GM23338 (cell line): Measurements from ENCODE around the gene TMEM51. TPM values are rescaled to one million over a fixed set of nuclear protein-coding genes. Genes with fewer than 3 reads are reported as not detected.

Experiments
- ATAC-seq: fragments of 200-7000 bp; cut with Tn5 transposase; 3 replicates; pipeline ENCODE4 v1.9.1; 2020
- DNase-seq: peaks from one replicate; pipeline ENCODE4 v3.0.0-alpha.2; 2015; ENCODE audit warnings: low spot score
- H2AFZ ChIP-seq: fragments of 200-600 bp; sonication (generic); 2 replicates; pipeline ENCODE4 v1.8.0; 2016; ENCODE audit warnings: antibody characterized with exemption, mild to moderate bottlenecking, moderate library complexity
- H3F3A ChIP-seq: fragments of 200-600 bp; sonication (generic); replicated peaks from 2 replicates; pipeline ENCODE4 v1.8.0; 2017; ENCODE audit warnings: antibody characterized with exemption, mixed run types, low read depth
- H3K27ac ChIP-seq: fragments of 200-600 bp; sonication (generic); 2 replicates; pipeline ENCODE4 v1.6.1; 2016; ENCODE audit warnings: low read depth
- H3K27me3 ChIP-seq: fragments of 200-600 bp; sonication (generic); 2 replicates; pipeline ENCODE4 v1.8.0; 2016; ENCODE audit warnings: mild to moderate bottlenecking, mixed run types, moderate library complexity; ENCODE audit not compliant: insufficient read depth
- H3K36me3 ChIP-seq: fragments of 200-600 bp; sonication (generic); 2 replicates; pipeline ENCODE4 v1.8.0; 2016; ENCODE audit warnings: mild to moderate bottlenecking; ENCODE audit not compliant: insufficient read depth
- H3K4me1 ChIP-seq: fragments of 200-600 bp; sonication (generic); 2 replicates; pipeline ENCODE4 v1.8.0; 2016; ENCODE audit warnings: mild to moderate bottlenecking, moderate library complexity; ENCODE audit not compliant: insufficient read depth
- H3K4me2 ChIP-seq: fragments of 200-600 bp; sonication (generic); 2 replicates; pipeline ENCODE4 v1.7.1; 2017; ENCODE audit warnings: mixed run types
- H3K4me3 ChIP-seq: fragments of 200-600 bp; sonication (generic); 2 replicates; pipeline ENCODE4 v1.6.1; 2016; ENCODE audit warnings: mixed run types
- H3K79me2 ChIP-seq: fragments of 200-600 bp; sonication (generic); replicated peaks from 2 replicates; pipeline ENCODE4 v1.8.0; 2017; ENCODE audit warnings: mild to moderate bottlenecking; ENCODE audit not compliant: insufficient read depth
- H3K9me2 ChIP-seq: fragments of 200-600 bp; sonication (generic); 2 replicates; pipeline ENCODE4 v1.8.0; 2017; ENCODE audit not compliant: insufficient read depth
- H4K20me1 ChIP-seq: fragments of 200-600 bp; sonication (generic); replicated peaks from 2 replicates; pipeline ENCODE4 v1.8.0; 2017; ENCODE audit warnings: mild to moderate bottlenecking; ENCODE audit not compliant: insufficient read depth
- H3K27ac Mint-ChIP-seq: 2 replicates; pipeline ENCODE4 v1.8.0; 2020; ENCODE audit warnings: inconsistent platforms, mild to moderate bottlenecking, moderate library complexity, mixed read lengths
- H3K27me3 Mint-ChIP-seq: 3 replicates; pipeline ENCODE4 v1.8.0; 2022; ENCODE audit warnings: low read depth, mild to moderate bottlenecking, moderate library complexity, mixed read lengths, inconsistent platforms; ENCODE audit not compliant: insufficient read depth, poor library complexity
- H3K36me3 Mint-ChIP-seq: 3 replicates; pipeline ENCODE4 v1.8.0; 2021; ENCODE audit warnings: low read depth, mild to moderate bottlenecking, inconsistent platforms, moderate library complexity, mixed read lengths
- H3K4me1 Mint-ChIP-seq: 3 replicates; pipeline ENCODE4 v1.8.0; 2020; ENCODE audit warnings: mild to moderate bottlenecking, inconsistent platforms, mixed read lengths
- H3K4me3 Mint-ChIP-seq: 3 replicates; pipeline ENCODE4 v1.8.0; 2021; ENCODE audit warnings: moderate library complexity, mild to moderate bottlenecking, inconsistent platforms, mixed read lengths
- H3K9me3 Mint-ChIP-seq: 3 replicates; pipeline ENCODE4 v1.8.0; 2020; ENCODE audit warnings: moderate library complexity, mild to moderate bottlenecking, inconsistent platforms, mixed read lengths
- CREB1 ChIP-seq: fragments of 250-450 bp; sonication (Bioruptor Pico); IDR thresholded peaks from 2 replicates; pipeline ENCODE4 v1.5.0; 2020; ENCODE audit warnings: low read depth, mild to moderate bottlenecking, moderate library complexity
- EZH2phosphoT487 ChIP-seq: fragments of 200-600 bp; sonication (generic); IDR thresholded peaks from one replicate; pipeline ENCODE4 v1.8.1; 2018; ENCODE audit warnings: antibody characterized with exemption; ENCODE audit not compliant: unreplicated experiment
- NANOG ChIP-seq: IDR thresholded peaks from 2 replicates; pipeline ENCODE4 v1.6.1; 2016; ENCODE audit warnings: antibody characterized with exemption, borderline replicate concordance
- POLR2AphosphoS5 ChIP-seq: IDR thresholded peaks from 2 replicates; pipeline ENCODE4 v1.6.1; 2016; ENCODE audit warnings: antibody characterized with exemption, low read depth
- STAT1 ChIP-seq: IDR thresholded peaks from one replicate; pipeline ENCODE4 v1.6.1; 2016; ENCODE audit warnings: antibody characterized with exemption; ENCODE audit not compliant: unreplicated experiment
- ZNF114 ChIP-seq: fragments of 250-450 bp; sonication (Bioruptor Pico); IDR thresholded peaks from 2 replicates; pipeline ENCODE4 v1.5.0; 2020; ENCODE audit warnings: mild to moderate bottlenecking, moderate library complexity
- ZNF331 ChIP-seq: fragments of 250-450 bp; sonication (Bioruptor Pico); IDR thresholded peaks from 2 replicates; pipeline ENCODE4 v1.5.0; 2020; ENCODE audit warnings: low read depth, mild to moderate bottlenecking, moderate library complexity
- polyA plus RNA-seq: library from polyadenylated mRNA; unstranded; fragments of >200 nt; fragmentation: Nextera tagmentation; extraction: Ambion mirVana; gene quantifications from 2 replicates; pipeline ENCODE4 v1.2.1, GENCODE V29; 2016
- total RNA-seq: library from RNA; depleted of rRNA; stranded (reverse); fragments of >200 nt; shearing (Covaris generic); gene quantifications from 2 replicates; pipeline ENCODE4 v1.2.3, GENCODE V29; 2014
- TF ChIP-seq, protein P1 (sequence below), 2 experiments: fragments of 200-600 bp in 1 of 2; sonication (generic) in 1 of 2; conservative IDR thresholded peaks; 2 replicates each; pipeline versions ENCODE4 v1.5.1 to v1.6.1; 2016 to 2017; ENCODE audit warnings: antibody characterized with exemption in 2 of 2, low read depth in 2 of 2, mild to moderate bottlenecking in 2 of 2, moderate library complexity in 1 of 2
- TF ChIP-seq, protein P2 (sequence below): IDR thresholded peaks from one replicate; pipeline ENCODE4 v1.6.1; 2018; ENCODE audit warnings: antibody characterized with exemption; ENCODE audit not compliant: unreplicated experiment
- TF ChIP-seq, protein P3 (sequence below): IDR thresholded peaks from 2 replicates; pipeline ENCODE4 v1.6.1; 2016; ENCODE audit warnings: antibody characterized with exemption

Gene TMEM51
- total and polyA plus RNA-seq, 2 experiments from 2014 or later, result 4.0 to 5.2 TPM

DNA sequence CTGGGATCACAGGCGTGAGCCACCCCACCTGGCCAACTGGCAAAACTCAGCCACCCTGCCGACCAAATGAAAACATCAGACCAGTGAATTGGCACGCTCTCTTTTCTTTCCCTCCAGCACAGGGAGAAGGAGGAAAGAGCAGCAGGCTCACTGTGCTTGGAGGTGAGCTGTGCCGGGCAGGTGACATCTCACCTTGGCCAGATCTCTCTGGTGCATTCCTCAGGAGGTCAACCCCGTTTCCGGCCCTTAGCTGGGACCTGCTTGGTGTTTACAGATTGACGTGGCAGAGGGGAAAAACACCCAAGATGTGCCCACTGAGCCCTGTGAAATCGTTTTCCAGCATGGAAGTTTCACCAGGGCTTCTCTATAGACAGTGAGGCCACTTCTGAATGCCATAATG, 45.1 kb downstream of the TMEM51 start:
- H3K27ac ChIP-seq, result no peak overlapping the region
- Mint-ChIP-seq H3K36me3 (no peaks in the 10 kb centered on the region), H3K4me3 (no peak overlapping the region), H3K9me3 (no peaks in the 10 kb centered on the region), H3K27me3 (peaks cover 9% of the 10 kb centered on the region), H3K27ac (no peak overlapping the region), H3K4me1 (peaks cover 54% of the 10 kb centered on the region)
- H3K36me3 ChIP-seq, result no peaks in the 10 kb centered on the region
- H3K27me3 ChIP-seq, result no peaks in the 10 kb centered on the region
- no peaks in the 10 kb centered on the region for H4K20me1 ChIP-seq
- H2AFZ ChIP-seq, result no peak overlapping the region
- H3K9me2 ChIP-seq, result no peaks in the 10 kb centered on the region
- no peak overlapping the region for H3K4me2 ChIP-seq
- TF ChIP-seq STAT1 (no peak), POLR2AphosphoS5 (no peak), CREB1 (CRISPR knock-in tag) (no peak)
- TF ChIP-seq, protein P1, sequence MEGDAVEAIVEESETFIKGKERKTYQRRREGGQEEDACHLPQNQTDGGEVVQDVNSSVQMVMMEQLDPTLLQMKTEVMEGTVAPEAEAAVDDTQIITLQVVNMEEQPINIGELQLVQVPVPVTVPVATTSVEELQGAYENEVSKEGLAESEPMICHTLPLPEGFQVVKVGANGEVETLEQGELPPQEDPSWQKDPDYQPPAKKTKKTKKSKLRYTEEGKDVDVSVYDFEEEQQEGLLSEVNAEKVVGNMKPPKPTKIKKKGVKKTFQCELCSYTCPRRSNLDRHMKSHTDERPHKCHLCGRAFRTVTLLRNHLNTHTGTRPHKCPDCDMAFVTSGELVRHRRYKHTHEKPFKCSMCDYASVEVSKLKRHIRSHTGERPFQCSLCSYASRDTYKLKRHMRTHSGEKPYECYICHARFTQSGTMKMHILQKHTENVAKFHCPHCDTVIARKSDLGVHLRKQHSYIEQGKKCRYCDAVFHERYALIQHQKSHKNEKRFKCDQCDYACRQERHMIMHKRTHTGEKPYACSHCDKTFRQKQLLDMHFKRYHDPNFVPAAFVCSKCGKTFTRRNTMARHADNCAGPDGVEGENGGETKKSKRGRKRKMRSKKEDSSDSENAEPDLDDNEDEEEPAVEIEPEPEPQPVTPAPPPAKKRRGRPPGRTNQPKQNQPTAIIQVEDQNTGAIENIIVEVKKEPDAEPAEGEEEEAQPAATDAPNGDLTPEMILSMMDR (conservative IDR thresholded peaks at IDR 0.05; ENCODE audit: low read depth in 2 of 2), result no peak
- TF ChIP-seq, protein P2, sequence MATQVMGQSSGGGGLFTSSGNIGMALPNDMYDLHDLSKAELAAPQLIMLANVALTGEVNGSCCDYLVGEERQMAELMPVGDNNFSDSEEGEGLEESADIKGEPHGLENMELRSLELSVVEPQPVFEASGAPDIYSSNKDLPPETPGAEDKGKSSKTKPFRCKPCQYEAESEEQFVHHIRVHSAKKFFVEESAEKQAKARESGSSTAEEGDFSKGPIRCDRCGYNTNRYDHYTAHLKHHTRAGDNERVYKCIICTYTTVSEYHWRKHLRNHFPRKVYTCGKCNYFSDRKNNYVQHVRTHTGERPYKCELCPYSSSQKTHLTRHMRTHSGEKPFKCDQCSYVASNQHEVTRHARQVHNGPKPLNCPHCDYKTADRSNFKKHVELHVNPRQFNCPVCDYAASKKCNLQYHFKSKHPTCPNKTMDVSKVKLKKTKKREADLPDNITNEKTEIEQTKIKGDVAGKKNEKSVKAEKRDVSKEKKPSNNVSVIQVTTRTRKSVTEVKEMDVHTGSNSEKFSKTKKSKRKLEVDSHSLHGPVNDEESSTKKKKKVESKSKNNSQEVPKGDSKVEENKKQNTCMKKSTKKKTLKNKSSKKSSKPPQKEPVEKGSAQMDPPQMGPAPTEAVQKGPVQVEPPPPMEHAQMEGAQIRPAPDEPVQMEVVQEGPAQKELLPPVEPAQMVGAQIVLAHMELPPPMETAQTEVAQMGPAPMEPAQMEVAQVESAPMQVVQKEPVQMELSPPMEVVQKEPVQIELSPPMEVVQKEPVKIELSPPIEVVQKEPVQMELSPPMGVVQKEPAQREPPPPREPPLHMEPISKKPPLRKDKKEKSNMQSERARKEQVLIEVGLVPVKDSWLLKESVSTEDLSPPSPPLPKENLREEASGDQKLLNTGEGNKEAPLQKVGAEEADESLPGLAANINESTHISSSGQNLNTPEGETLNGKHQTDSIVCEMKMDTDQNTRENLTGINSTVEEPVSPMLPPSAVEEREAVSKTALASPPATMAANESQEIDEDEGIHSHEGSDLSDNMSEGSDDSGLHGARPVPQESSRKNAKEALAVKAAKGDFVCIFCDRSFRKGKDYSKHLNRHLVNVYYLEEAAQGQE, result no peak
- H3K79me2 ChIP-seq, result no peaks in the 10 kb centered on the region; the same call in 1 of the 2 replicates
- H3K4me3 ChIP-seq, result no peak overlapping the region
- ATAC-seq, result no peak
- no peaks in the 10 kb centered on the region for H3F3A ChIP-seq
- peaks cover 13% of the 10 kb centered on the region; the same call in 1 of the 2 replicates for H3K4me1 ChIP-seq
- DNase-seq, result no peak

DNA sequence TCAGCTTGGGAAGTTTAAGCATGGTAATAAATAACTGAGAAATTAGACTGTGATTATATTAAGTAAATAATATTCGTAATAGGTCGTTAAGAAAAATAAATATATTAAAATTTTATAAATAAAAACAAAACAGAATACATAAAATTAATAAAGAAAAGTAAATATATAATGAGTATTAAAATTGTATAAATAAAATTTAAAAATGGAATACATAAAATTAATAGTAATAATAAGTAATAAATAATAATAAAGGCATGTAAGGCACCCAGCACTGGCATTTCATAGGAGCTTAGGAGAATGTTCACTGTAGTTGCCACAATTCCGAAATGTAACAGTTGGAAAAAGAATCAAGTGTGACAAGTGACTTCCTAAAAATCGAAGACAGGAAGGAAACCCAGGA, 47.7 kb downstream of the TMEM51 start:
- Histone ChIP-seq H3K4me1 (peaks cover 23% of the 10 kb centered on the region), H3K27ac (no peak overlapping the region), H3K27me3 (no peaks in the 10 kb centered on the region), H3F3A (no peaks in the 10 kb centered on the region; the same call in 1 of the 2 replicates), H3K4me3 (no peak overlapping the region), H3K79me2 (no peaks in the 10 kb centered on the region; the same call in 1 of the 2 replicates), H3K36me3 (no peaks in the 10 kb centered on the region), H4K20me1 (no peaks in the 10 kb centered on the region), H3K9me2 (no peaks in the 10 kb centered on the region), H2AFZ (no peak overlapping the region), H3K4me2 (no peak overlapping the region)
- TF ChIP-seq, protein P2, result no peak
- TF ChIP-seq EZH2phosphoT487 (no peak), ZNF331 (CRISPR knock-in tag) (no peak), NANOG (no peak), POLR2AphosphoS5 (no peak), ZNF114 (CRISPR knock-in tag) (no peak)
- TF ChIP-seq, protein P3, sequence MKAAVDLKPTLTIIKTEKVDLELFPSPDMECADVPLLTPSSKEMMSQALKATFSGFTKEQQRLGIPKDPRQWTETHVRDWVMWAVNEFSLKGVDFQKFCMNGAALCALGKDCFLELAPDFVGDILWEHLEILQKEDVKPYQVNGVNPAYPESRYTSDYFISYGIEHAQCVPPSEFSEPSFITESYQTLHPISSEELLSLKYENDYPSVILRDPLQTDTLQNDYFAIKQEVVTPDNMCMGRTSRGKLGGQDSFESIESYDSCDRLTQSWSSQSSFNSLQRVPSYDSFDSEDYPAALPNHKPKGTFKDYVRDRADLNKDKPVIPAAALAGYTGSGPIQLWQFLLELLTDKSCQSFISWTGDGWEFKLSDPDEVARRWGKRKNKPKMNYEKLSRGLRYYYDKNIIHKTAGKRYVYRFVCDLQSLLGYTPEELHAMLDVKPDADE, result no peak
- ATAC-seq, result no peak
- H3K27me3 Mint-ChIP-seq, result peaks cover 11% of the 10 kb centered on the region
- peaks cover 61% of the 10 kb centered on the region for H3K4me1 Mint-ChIP-seq
- H3K4me3 Mint-ChIP-seq, result no peak overlapping the region
- no peaks in the 10 kb centered on the region for H3K9me3 Mint-ChIP-seq
- H3K27ac Mint-ChIP-seq, result no peak overlapping the region
- DNase-seq, result no peak
- no peaks in the 10 kb centered on the region for H3K36me3 Mint-ChIP-seq
